Activated naive CD8-positive, alpha-beta T cell treated with anti-CD3 and anti-CD28 coated beads, Interleukin-2, amount 50 U/mL, for 16 hours (primary cell): Measurements from ENCODE around the gene SHB.

Experiments
- DNase-seq: peaks from one replicate; pipeline ENCODE4 v3.0.0-alpha.2; 2020; ENCODE audit warnings: low read depth, low spot score

SHB gene

DNA sequence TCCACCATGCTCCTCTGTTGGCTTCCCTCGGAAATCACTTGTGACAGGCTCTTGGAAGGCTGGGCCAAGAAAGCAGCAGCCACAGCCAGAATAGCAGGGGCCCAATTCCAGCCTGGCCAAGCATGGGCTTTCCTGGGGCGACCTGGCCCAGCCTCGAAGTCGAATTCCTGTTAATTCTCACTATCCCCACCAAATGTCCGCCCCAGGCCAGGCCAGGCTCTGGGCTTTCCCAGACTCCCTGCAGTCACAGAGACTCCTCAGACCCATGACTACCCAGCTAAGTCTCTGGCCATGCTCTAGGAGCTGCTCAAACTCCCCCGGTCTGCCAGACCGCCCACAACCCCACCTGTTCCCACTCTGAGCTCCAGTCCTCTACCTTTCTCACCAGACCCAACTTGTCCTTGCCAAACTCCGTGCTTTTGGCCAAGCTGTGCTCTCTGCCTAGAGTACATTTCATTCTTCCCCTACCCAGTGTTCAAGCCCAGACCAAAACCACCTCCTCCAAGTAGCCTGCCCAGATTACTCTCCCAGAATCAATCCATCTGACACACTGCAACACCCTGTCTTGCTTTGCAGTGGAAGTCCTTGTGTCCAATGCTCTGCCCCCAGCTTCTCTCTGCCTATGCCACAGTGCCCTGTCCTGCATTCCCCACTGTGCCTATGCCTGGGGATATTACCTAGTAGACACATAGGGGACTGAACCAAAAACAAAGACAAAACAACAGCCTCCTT is 26.2 kb downstream of the SHB start:
- DNase-seq = no peak

DNA sequence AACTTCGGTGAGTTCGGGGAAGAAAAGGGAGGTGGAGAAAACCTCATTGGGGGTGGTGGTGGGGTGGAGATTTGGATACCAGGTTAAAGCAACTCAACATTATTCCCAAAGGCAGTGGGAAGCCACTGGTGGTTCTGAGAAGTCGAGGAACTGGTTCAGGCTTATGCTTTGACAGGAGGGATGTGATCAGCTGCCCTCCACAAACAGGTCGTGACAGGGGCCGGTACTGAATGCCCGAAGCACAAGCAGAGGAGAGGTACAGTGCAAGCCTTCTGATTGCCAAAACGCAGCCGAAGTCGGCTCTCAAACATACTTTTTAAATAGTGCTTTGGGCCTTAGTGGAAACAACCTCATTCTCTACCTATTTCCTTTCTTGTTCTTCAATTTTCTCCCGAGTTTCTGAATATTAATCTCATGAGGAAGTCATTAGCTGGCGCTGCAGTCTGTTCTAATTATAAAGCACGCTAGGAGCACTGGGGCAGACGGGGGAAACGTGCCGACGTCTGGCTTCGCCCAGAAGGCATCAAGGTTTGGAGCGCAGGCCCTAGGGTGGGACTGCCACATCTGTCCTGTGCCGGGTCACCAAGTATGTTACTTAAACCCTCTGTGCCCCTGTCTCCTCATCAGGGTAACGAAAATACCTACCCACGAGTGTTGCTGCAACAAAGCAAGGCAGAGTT is 27.3 kb downstream of the SHB start:
- no peak for DNase-seq

DNA sequence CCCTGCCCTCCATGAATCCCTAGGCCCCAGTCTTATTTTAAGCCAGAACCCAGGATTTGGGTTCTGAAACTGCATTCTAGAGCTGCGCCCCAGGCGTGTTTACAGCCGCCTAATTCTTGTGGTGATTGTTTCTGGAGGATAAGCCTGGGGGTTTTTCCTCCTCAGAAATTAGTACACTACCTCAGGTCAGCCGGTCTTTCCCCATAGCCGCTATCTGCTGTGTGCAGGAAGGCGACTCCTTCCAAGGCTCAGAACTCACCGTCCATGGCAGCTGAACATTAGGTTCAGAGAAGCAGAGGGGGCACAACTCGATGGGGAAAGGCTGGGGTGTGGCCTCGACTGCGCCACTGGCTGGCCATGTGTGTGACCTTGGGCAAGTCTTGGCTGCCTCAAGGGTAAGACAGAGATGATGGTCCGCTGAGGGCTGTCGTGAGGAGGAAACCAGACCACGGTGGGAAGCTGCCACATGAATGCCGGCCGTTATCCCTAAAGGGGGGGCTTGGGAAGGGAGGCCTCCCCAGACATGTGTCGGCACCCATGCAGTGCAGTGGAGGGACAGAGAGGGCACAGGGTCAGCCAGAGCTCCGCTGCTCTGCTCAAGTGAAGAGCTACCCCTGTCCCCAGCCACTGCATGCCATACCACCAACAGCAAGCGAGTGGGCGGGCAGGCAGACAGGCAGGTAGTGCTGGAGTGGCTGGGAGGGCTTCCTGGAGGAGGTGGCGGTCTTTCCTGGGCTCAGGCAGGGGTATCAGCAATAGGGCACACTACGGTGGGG is 28.9 kb downstream of the SHB start:
- DNase-seq = no peak

DNA sequence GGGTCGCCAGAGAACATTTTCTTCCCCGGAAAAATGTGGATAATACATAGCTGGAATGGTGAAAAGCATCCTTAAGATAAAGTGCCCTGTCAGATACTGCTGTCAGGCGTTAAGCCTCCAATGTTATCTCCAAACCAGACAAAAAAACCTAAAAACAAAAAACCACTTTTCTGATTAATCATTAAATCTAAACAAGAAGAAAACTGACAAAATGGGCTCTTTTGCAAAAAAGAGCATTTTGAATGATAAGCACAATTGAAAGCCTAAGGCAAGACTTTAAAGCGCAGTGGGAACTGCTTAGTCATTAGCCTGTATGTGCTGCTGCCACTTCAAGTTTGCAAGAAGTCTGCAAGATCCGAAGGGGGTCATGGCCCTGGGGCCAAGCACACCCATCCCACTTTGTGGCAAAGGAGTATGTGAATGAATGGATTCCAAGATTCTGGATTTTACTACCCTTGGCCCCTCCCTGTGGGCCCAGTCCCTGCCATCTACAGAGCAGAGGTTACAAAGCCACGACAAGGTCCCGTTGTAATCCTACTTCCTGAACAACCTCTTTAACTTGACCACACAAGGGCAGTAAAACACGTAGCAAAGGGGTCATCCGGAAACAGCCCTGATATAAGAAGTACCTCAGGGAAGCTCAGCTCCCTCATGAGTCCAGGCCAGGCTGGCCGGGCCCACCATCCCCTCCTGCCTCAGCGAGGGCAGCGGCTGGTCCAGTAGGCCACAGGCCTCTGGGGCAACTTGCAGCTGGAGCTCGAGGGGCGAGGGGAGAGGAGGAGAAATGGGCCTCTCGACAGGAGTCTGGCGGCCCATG is 29.7 kb downstream of the SHB start:
- no peak for DNase-seq

DNA sequence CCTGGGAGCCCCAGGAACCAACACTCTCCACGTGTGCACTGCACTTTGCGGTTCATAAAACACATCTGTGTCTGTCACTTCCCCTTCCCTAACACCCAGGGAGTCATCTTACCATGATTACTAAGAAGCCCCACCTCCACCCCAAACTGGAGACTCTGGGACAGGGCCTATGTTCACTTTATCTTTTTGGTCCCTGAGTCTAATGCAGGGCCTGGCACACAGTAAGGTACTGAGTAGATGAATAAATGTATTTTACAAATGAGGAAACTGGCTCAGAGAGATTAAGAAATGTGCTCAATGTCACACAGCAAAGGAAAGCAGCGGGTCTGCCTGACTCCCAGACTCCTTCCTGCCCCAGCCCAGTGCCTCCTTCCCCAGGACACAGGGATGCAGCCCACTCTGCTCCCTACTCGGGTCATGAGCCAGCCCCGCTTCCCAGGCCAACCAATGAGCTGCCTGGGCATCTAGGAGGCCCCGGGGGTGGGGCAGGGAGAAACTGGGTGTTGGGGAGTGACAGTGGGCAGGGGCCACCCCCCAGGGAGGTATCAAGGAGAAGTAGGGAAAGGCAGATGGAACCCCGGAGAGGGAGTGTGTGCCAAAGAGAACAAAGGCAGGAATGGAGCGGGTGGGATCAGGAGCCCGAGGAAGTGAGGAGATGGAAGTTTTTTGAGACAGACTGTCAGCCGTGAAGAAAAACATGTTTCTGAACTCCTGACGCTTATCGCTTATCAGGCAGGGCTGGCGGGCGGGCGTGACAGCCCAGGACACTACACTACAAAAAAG is 30.5 kb downstream of the SHB start:
- no peak for DNase-seq

DNA sequence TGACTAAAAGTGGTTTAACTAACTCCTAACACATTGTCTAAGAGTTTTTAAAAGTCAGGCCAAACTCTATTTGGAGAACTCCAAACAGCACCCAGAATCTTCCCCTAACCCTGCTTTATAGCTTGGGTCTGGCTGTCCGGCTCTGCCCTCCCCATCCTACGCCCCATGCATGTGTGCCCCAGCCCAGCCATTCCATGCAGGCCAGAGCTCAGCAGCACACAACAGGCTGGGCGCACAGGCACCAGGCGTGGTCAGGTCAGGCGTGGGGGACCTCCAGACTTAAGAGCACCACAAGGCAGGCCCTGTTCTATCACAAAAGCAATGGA is 31.1 kb downstream of the SHB start:
- no peak for DNase-seq

DNA sequence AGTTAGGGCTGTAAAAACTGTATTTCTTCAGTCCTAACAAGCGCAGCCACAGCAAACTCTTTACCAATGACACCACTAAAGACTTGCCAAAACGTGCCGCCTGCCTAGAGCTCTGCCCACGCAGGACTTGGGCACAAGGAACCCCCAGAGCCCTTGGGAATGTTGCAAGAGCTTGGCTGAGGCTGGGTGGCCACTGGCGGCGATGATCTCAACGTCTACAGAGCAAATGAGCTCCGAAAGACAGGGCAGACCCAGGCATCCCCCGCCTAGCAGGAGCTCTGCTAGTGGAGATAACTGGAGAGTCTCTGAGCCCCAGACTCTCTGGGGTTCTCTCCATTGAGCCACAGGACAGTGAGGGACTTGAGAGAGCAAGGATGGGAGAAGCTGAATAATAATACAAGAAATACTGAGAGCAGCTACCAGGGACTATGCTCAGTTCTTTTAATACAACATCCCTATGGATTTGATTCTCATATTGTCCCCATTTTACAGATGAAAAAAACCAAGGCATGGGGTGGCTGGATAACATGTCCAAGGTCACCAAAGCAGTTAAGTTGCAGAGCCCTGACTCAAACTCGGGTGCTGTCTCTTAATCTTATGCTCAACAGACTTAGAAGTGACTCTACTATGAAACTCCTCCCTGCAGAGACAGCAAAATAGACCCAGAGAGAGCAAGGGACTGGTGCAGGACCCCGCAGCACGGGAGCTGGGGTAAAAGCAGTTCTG is 32.5 kb downstream of the SHB start:
- DNase-seq = no peak

DNA sequence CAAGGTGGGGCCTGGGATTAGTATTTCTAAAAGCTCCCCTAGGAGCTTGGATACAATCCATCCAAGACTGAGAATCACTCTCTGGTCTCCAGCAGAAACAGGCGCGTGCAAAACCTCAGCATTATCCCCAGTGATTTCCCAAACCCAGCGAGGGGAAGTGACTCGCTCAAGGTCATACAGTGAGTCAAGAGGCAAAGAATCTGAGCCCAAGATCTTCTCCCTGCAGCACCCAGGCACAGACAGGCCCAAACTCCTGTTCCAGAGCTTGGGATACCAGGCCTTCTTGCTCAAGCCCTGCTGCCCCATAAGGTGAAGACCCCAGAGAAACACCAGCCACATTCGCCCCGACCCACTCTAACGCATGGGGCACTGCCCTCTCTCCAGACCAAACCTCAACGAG is 33.2 kb downstream of the SHB start:
- no peak for DNase-seq

DNA sequence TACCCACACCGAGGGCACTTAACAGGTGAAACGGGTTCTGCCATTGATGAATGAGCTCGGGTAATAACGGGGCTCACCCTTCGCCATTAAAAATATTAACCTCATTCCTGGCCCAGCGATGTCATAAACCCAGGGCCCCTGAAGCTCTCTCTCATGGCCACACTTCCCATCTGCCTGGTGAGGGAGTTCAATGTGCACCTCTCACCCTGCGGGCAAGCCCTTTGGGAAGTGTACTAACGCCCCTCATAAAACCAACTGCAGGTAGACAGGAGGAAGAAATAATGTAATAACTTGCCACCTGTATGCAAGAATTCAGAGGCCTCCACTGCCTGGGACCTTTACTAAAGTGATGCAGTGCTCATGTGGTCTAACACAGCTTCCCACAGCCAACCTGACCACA is 35.1 kb downstream of the SHB start:
- no peak for DNase-seq

DNA sequence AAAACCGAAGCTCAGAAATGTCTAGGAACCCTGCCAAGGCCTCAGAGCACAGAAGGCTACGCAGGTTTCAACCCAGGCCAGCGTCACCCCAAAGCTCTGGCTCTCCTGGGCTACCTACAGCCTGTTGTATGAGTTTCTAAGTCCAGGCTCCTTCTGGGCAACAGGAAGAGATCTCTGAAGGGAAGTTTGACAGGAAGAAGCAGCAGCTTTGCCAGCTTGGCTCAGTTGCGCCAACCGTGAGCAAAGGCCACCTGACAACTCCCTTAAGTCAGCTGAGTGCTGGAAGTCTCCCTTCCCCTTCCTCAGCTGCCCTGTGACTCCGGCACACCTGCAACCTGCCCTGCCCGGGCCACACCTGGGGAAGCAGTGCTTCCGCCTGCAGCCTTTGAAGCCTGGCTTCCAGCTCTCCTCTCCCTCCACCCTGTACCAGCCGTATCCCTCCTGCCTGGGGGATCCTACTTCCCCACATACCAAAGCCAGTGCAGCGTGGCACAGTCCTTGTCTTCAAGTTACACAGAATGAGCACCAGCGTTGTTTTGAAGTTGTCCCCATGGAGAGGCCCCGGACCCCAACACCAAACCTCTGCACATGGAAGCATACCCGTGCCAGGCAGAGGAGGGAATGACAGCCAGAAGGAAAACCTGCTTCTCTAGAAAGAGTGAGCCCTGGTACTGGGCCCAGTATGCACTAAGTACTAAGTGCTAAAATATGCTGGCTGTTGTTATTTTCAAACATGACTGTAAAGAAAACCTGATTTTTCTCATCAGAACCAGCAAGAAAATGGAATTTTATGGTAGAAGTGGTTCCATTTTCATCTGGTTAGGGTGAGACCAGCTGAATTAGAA is 36.5 kb downstream of the SHB start:
- DNase-seq = no peak

DNA sequence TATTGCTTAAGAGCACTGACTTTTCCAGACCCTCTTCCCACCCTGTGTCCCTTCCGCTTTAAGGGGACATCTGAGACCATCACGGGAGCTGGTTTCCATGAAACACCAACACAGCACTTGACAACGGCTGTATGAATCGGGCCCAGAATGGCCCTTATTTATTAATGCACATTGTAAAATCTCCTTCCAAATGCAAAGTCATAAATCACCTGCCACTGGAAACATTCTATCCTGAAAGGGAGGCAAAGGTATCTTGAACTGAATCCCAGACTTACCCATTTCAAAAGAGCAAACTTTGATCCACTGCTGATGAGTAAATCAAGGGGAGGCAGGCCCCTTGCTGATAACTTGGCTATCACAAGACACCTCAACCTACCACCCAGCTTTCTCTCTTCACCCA is 37.4 kb downstream of the SHB start:
- no peak for DNase-seq

DNA sequence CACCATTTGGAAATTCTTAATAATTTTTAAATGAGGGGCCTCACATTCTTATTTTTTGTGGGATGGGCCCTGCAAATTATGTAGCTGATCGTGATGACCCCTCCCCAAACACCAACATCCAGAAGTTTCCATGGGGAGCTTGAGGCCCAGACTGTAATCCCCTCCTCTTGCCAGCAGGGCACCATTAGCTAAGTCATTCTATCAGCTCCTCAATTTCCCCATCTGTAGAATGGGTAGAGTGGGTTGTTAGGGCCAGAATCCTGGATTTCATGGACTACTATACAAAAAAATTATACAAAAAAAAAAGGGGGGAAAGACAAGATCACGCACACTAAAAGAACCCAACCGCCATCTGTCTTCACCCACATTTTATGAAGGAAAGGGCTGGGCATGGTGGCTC is 38.4 kb downstream of the SHB start:
- DNase-seq = no peak

DNA sequence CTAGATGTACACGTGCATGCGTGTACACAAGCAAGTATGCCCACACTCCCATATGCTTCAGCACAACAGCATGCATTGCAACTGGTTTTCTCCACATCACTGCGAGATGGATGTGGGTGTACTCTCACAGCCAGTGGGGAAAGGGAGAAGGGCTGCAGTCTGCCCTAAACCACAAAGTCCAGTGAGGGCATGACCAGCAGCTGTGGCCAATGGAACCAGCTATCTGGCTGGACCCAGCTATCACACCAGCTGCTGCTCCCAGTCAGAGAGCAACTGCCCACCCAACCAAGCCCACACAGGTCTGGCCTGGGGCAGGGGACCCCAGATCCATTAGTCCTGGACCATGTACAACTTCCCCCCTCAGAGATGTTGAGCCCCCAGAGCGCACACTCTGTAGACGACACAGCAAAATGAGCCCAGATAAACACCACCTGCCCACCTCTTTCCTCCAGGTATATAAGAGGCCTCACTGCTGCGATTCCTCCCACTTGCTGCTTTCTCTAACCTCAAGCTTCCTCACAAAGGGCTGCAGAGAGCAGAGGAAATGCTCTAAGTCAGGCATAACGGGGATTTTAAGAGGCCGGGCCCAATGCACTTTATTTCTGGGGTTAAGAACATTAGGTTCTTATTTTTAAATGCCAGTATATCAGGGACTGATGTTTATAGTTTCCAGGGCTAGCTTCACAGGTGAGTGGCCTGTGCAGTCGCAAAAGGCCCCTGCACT is 39.0 kb downstream of the SHB start:
- DNase-seq = no peak

DNA sequence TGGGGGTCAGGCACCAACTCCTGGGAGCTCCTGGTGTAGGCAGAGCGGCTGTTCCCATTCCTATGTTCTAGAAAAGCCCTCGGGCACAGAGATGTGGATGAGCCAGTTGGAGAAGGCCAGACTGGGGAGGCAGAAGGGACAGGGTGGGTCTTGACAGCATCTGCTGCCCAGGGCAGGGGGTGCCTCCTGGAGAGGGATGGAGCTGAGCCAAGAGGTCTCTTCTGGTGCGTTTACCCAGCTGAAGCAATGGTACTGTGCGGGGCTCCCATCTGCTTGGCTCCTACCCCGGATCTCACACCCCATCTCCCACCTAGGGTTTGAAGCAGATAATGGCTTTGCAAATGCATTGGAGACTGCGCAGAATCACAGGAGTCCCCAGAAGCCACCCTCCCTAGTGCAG is 41.3 kb downstream of the SHB start:
- no peak for DNase-seq

DNA sequence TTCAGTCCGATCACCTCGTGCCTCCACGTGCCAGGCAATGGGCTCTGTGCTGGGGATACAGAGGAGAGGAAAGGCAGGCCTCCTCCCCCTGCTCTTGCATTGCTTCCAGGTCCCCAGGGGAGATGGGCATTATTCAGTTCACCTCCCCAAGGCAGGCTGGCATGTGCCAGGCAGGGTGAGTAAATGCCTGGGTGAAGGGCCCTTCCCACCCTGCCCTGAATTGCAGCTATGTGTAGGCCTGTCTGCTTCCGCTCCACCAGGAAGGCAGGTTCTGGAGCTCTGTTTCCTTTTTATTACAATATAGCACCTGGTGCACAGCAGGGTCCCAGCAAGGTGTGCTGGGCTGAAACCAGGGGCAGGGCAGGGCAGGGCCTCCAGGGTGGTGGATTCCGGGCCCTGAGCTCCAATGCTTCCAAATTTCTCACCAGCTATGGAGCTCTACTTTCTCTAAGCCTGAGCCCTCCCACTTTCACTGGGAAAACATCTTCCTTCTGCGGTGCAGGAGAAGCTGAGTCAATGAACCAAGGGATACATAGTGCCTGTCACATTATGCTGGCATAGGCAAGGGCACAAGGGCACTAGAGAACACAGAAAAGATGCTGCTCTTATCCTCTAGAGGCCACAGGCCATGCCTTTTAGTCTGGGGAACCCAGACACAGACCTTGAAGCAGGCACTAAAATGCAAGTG is 42.0 kb downstream of the SHB start:
- no peak for DNase-seq

DNA sequence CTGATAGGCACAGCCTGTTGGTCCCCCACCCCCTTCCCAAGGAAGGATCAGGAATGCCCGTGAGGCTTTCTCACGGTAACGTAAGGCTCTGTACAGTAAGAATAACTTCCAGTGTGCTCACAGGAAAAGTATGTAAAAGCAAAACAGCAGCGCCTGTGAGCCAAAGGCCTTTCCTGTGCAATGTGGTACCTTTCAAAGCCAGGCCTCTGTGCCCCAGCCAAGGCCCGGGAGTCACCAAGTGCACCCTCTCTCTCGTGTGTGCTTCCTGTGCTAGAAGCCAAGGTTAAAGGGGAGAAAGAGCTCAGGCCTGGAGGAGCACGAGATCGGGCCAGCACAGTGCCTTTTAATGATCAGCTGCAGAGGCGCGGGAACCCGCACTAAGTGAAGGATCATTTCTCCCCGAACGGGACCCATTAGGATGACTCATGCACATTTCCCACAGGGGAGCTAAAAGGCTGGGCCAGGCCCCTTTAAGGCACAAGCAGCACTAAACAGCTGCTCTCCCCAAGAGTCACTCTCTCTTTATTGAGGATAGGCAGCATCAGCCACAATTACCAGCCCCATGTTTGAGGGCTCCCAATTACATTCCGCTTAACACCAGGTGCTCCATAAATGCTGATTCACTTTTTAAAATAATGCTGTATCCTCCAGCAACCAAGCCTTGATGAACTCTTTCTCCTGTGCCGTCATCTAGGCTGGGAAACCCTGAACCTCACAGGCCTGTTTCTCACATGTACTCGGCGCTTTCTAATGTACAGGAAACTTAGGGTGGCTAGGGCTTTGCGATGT is 42.8 kb downstream of the SHB start:
- no peak for DNase-seq

DNA sequence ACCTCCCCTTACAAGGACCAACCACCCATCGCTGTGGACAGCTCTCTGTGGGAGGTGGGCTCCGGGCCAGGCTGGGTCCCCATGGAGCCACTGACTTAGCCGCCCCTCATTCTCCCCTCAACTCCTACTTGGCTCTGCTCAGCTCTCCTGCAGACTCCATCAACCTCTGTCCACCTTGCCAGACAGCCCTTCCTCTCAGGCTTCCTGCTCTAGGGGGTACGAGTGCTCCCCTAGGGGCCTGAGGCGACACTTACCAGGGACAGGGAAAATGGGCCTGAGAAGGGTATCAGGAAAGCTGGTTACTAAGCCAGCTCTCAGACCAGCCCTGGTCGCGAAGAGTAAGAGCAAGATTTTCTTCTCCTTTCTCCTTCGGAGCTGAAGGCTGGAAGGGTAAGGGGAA is 43.9 kb downstream of the SHB start:
- DNase-seq = no peak
